PC-3 (cell line): ENCODE measurements around the gene CSTPP1. TPM values are rescaled to one million over a fixed set of nuclear protein-coding genes. Genes with fewer than 3 reads are reported as not detected.

Source experiments
- ATAC-seq: fragments of 200-7000 bp; cut with Tn5 transposase; 2 replicates; pipeline ENCODE4 v1.9.1; 2020; ENCODE audit warnings: mild to moderate bottlenecking, moderate library complexity
- BruUV-seq: library from RNA; stranded (reverse); fragments of 400-500 nt; replicated peaks from 2 replicates; lab custom pipeline; 2021; lab: Mats Ljungman, UMichigan
- CTCF ChIA-PET: fragments of 300-600 bp; sonication (Branson Sonifier 250); formaldehyde crosslinking; loops from one replicate; lab custom pipeline; 2022; ENCODE audit warnings: antibody characterized with exemption; lab: Charles Lee
- POLR2A ChIA-PET: fragments of 300-600 bp; sonication (Branson Sonifier 250); formaldehyde crosslinking; loops from one replicate; lab custom pipeline; 2022; ENCODE audit warnings: antibody characterized with exemption; ENCODE audit not compliant: unreplicated experiment; lab: Charles Lee
- DNase-seq: peaks from one replicate; pipeline ENCODE4 v3.0.0-alpha.2; 2015
- H2AFZ ChIP-seq: fragments of 300-600 bp; sonication (generic); 2 replicates; pipeline ENCODE4 v1.6.0; 2016; ENCODE audit warnings: antibody characterized with exemption, low read length
- H3F3A ChIP-seq: fragments of 300-600 bp; sonication (generic); one replicate; pipeline ENCODE4 v1.6.0; 2017; ENCODE audit warnings: antibody characterized with exemption, low read length, control low read depth, mild to moderate bottlenecking; ENCODE audit not compliant: unreplicated experiment
- H3K27ac ChIP-seq: fragments of 300-600 bp; sonication (generic); 2 replicates; pipeline ENCODE4 v1.5.1; 2016; ENCODE audit warnings: mild to moderate bottlenecking, low read length
- H3K27me3 ChIP-seq: fragments of 300-600 bp; sonication (generic); 2 replicates; pipeline ENCODE4 v1.6.1; 2016; ENCODE audit warnings: low read length, mixed read lengths
- H3K36me3 ChIP-seq: fragments of 300-600 bp; sonication (generic); 2 replicates; pipeline ENCODE4 v1.6.1; 2016; ENCODE audit warnings: low read depth, mixed run types, low read length, mixed read lengths
- H3K4me1 ChIP-seq: fragments of 300-600 bp; sonication (generic); 2 replicates; pipeline ENCODE4 v1.5.1; 2016; ENCODE audit warnings: low read length; ENCODE audit not compliant: insufficient read depth
- H3K4me2 ChIP-seq: fragments of 300-600 bp; sonication (generic); 2 replicates; pipeline ENCODE4 v1.6.0; 2016; ENCODE audit warnings: low read length
- H3K4me3 ChIP-seq: fragments of 300-600 bp; sonication (generic); 2 replicates; pipeline ENCODE4 v1.5.1; 2016; ENCODE audit warnings: mild to moderate bottlenecking, low read length, mixed read lengths
- H3K79me2 ChIP-seq: fragments of 300-600 bp; sonication (generic); 2 replicates; pipeline ENCODE4 v1.6.1; 2017; ENCODE audit warnings: low read length, mixed read lengths
- H3K9ac ChIP-seq: fragments of 300-600 bp; sonication (generic); 2 replicates; pipeline ENCODE4 v1.6.0; 2016; ENCODE audit warnings: mild to moderate bottlenecking, low read length
- H3K9me2 ChIP-seq: fragments of 300-600 bp; sonication (generic); replicated peaks from 2 replicates; pipeline ENCODE4 v1.6.1; 2016; ENCODE audit warnings: mixed run types, low read length, mixed read lengths
- H3K9me3 ChIP-seq: fragments of 300-600 bp; sonication (generic); 2 replicates; pipeline ENCODE4 v1.6.1; 2016; ENCODE audit warnings: low read length, mixed read lengths
- H4K20me1 ChIP-seq: fragments of 300-600 bp; sonication (generic); 2 replicates; pipeline ENCODE4 v1.6.1; 2016; ENCODE audit warnings: low read length, mixed read lengths
- CTCF ChIP-seq: fragments of 300-600 bp; sonication (generic); conservative IDR thresholded peaks from 2 replicates; pipeline ENCODE4 v1.5.1; 2017; ENCODE audit warnings: antibody characterized with exemption, low read depth, mild to moderate bottlenecking, low read length
- EZH2 ChIP-seq: fragments of 300-600 bp; sonication (generic); IDR thresholded peaks from one replicate; pipeline ENCODE4 v1.6.1; 2017; ENCODE audit warnings: antibody characterized with exemption, mild to moderate bottlenecking, low read length; ENCODE audit not compliant: unreplicated experiment
- EZH2phosphoT487 ChIP-seq: fragments of 300-600 bp; sonication (generic); IDR thresholded peaks from 2 replicates; pipeline ENCODE4 v1.6.1; 2018; ENCODE audit warnings: mild to moderate bottlenecking, antibody characterized with exemption, low read length, borderline replicate concordance
- intact Hi-C: fragments of 100-400 bp; cut with micrococcal nuclease; formaldehyde crosslinking; loops from 2 replicates; pipeline ENCODE4 v1.9.0; 2023
- total RNA-seq: library from RNA; depleted of rRNA; stranded (reverse); fragments of >200 nt; gene quantifications from 2 replicates; pipeline ENCODE4 v1.2.3, GENCODE V29; 2014

Gene CSTPP1
- total RNA-seq, 1 experiment from 2014 or later: 21.7 TPM

GRCh38 chr11:46912526-46913150, 23.9 kb upstream of the CSTPP1 start:
- ChIA-PET CTCF (interaction anchor here (0.5 to 0.6 kb wide), 2 partner anchors 301 to 363 kb away, joined by 3 read pairs; no protein-coding TSS in a partner anchor), POLR2A (no interaction called here)
- Histone ChIP-seq H3K4me2 (peak overlapping the region; percentile 15), H3K4me3 (no peak overlapping the region), H3F3A (no peaks in the 10 kb centered on the region), H3K9ac (no peak overlapping the region), H3K27me3 (peaks cover 11% of the 10 kb centered on the region), H3K4me1 (0 out of 2 replicates have a peak, but pooled peaks cover 2% of the 10 kb centered on the region), H3K9me3 (no peaks in the 10 kb centered on the region), H3K27ac (no peak overlapping the region), H3K9me2 (no peaks in the 10 kb centered on the region), H4K20me1 (no peaks in the 10 kb centered on the region), H3K36me3 (no peaks in the 10 kb centered on the region), H2AFZ (peak overlapping the region; percentile 32; the same call in 1 of the 2 replicates), H3K79me2 (no peaks in the 10 kb centered on the region)
- no peak for TF ChIP-seq EZH2
- no TSS peak for BruUV-seq
- DNase-seq (peak; percentile 19), ATAC-seq (0 out of 2 replicates have a peak, but pooled peaks have one; percentile 21)
- intact Hi-C loops: no loop called here

- H4K20me1 ChIP-seq: no peaks in the 10 kb centered on the region
- no peaks in the 10 kb centered on the region for H3K79me2 ChIP-seq
- DNase-seq (no peak), ATAC-seq (no peak)
- H3K9me3 ChIP-seq: no peaks in the 10 kb centered on the region
- no peak overlapping the region for H3K27ac ChIP-seq
- intact Hi-C loops: no loop called here
- no TSS peak for BruUV-seq
- H3K4me2 ChIP-seq: no peak overlapping the region
- no peaks in the 10 kb centered on the region for H3K9me2 ChIP-seq
- POLR2A ChIA-PET: no interaction called here
- H3K9ac ChIP-seq: no peak overlapping the region
- H3K4me3 ChIP-seq: no peak overlapping the region
- no peaks in the 10 kb centered on the region for H3F3A ChIP-seq
- no peak overlapping the region for H2AFZ ChIP-seq
- 0 out of 2 replicates have a peak, but pooled peaks cover 6% of the 10 kb centered on the region for H3K4me1 ChIP-seq
- H3K27me3 ChIP-seq: peaks cover 15% of the 10 kb centered on the region
- CTCF ChIA-PET: interaction anchor here (0.8 kb wide), 1 partner anchor 239 kb away, joined by 5 read pairs; no protein-coding TSS in a partner anchor
- no peaks in the 10 kb centered on the region for H3K36me3 ChIP-seq
- TF ChIP-seq CTCF: no peak
- no peak for TF ChIP-seq EZH2phosphoT487
- no peak for TF ChIP-seq EZH2
Observed at GRCh38 chr11:46913484-46913883, 23.1 kb upstream of the CSTPP1 start.

- ATAC-seq: peak; percentile 60
- POLR2A ChIA-PET: interaction anchor here (0.5 kb wide), 1 partner anchor 227 kb away, joined by 10 read pairs; no protein-coding TSS in a partner anchor
Observed at GRCh38 chr11:46914363-46914762, 22.2 kb upstream of the CSTPP1 start.

More at GRCh38 chr11:46914363-46914762, 22.2 kb upstream of the CSTPP1 start:
- no peaks in the 10 kb centered on the region for H3K9me3 ChIP-seq
- H3K4me2 ChIP-seq: no peak overlapping the region
- CTCF ChIA-PET: interaction anchor here (0.6 to 0.7 kb wide), 2 partner anchors 34 to 239 kb away, joined by 3 read pairs; no protein-coding TSS in a partner anchor
- BruUV-seq: no TSS peak
- H3K4me3 ChIP-seq: no peak overlapping the region
- intact Hi-C loops: no loop called here
- H2AFZ ChIP-seq: no peak overlapping the region
- H4K20me1 ChIP-seq: no peaks in the 10 kb centered on the region
- 0 out of 2 replicates have a peak, but pooled peaks cover 6% of the 10 kb centered on the region for H3K4me1 ChIP-seq
- H3K27me3 ChIP-seq: peaks cover 15% of the 10 kb centered on the region
- H3K79me2 ChIP-seq: no peaks in the 10 kb centered on the region
- no peak overlapping the region for H3K9ac ChIP-seq
- no peaks in the 10 kb centered on the region for H3K36me3 ChIP-seq
- DNase-seq: peak; percentile 49
- no peaks in the 10 kb centered on the region for H3K9me2 ChIP-seq
- no peaks in the 10 kb centered on the region for H3F3A ChIP-seq
- H3K27ac ChIP-seq: no peak overlapping the region
- TF ChIP-seq EZH2phosphoT487 (no peak), EZH2 (no peak), CTCF (no peak)
